ENCODE data around the gene PSMD14.

Gene PSMD14

DNA sequence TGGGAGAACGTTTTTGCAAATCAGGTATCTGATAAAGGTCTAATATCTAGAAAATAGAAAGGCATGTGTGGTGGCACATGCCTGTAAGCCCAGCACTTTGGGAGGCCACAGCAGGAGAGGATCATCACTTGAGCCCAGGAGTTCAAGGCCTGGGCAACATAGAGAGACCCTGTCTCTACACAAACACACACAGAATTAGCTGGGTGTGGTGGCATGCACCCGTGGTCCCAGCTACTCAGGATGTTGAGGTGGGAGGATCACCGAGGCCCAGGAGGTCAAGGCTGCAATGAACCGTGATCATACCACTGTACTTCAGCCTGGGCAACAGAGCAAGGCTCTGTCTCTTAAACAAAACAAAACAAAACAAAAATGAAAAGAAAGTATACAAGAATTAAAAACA is 94.1 kb downstream of the PSMD14 start:
- Histone ChIP-seq H3K9ac (no peak overlapping the region), H3K4me2 (no peak overlapping the region), H4K20me1 (ENCODE audit: insufficient read depth) (no peaks in the 10 kb centered on the region), H3K4me1 (ENCODE audit: low read depth, poor library complexity, severe bottlenecking) (no peaks in the 10 kb centered on the region), H3K4me3 (IDR thresholded peaks at IDR 0.05; ENCODE audit: insufficient read depth, low read depth, low read length) (no peak overlapping the region), H3K27me3 (ENCODE audit: insufficient read depth, low read depth) (no peaks in the 10 kb centered on the region), H2AFZ (ENCODE audit: low read depth) (no peak overlapping the region), H3K27ac (no peak overlapping the region), H3K36me3 (ENCODE audit: insufficient read depth) (no peaks in the 10 kb centered on the region), H3K79me2 (ENCODE audit: insufficient read depth, low read depth) (no peaks in the 10 kb centered on the region)
- TF ChIP-seq, protein P1, sequence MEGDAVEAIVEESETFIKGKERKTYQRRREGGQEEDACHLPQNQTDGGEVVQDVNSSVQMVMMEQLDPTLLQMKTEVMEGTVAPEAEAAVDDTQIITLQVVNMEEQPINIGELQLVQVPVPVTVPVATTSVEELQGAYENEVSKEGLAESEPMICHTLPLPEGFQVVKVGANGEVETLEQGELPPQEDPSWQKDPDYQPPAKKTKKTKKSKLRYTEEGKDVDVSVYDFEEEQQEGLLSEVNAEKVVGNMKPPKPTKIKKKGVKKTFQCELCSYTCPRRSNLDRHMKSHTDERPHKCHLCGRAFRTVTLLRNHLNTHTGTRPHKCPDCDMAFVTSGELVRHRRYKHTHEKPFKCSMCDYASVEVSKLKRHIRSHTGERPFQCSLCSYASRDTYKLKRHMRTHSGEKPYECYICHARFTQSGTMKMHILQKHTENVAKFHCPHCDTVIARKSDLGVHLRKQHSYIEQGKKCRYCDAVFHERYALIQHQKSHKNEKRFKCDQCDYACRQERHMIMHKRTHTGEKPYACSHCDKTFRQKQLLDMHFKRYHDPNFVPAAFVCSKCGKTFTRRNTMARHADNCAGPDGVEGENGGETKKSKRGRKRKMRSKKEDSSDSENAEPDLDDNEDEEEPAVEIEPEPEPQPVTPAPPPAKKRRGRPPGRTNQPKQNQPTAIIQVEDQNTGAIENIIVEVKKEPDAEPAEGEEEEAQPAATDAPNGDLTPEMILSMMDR (conservative IDR thresholded peaks at IDR 0.05; ENCODE audit: low read depth, low read length) = no peak

DNA sequence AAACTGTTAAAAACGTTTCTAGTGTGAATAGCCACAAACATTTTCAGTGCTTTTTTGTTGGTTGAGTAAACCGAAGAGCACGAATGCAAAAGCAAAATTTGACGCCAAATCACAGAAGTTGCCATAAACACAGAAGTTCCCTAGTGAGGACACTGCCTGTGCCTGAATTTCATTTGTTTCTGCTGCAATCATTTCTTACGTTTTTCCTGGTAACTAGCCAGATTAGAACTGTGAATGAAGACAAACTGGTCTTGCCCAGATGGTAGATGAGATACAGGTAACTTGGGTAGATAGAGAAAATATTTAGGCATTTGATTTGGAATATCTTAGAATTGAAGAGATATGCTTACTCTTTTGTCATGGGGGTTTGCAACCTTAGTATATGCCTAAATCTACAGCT is 98.1 kb downstream of the PSMD14 start:
- no peak overlapping the region for H2AFZ ChIP-seq (ENCODE audit: low read depth)
- no peaks in the 10 kb centered on the region for H3K36me3 ChIP-seq (ENCODE audit: insufficient read depth)
- no peak overlapping the region for H3K4me3 ChIP-seq (IDR thresholded peaks at IDR 0.05; ENCODE audit: insufficient read depth, low read depth, low read length)
- H3K27ac ChIP-seq = no peak overlapping the region
- H3K4me1 ChIP-seq (ENCODE audit: low read depth, poor library complexity, severe bottlenecking) = peaks cover 5% of the 10 kb centered on the region
- H4K20me1 ChIP-seq (ENCODE audit: insufficient read depth) = no peaks in the 10 kb centered on the region
- TF ChIP-seq, protein P1 (conservative IDR thresholded peaks at IDR 0.05; ENCODE audit: low read depth, low read length) = no peak
- no peak overlapping the region for H3K9ac ChIP-seq
- H3K27me3 ChIP-seq (ENCODE audit: insufficient read depth, low read depth) = no peaks in the 10 kb centered on the region
- H3K4me2 ChIP-seq = no peak overlapping the region
- H3K79me2 ChIP-seq (ENCODE audit: insufficient read depth, low read depth) = no peaks in the 10 kb centered on the region

DNA sequence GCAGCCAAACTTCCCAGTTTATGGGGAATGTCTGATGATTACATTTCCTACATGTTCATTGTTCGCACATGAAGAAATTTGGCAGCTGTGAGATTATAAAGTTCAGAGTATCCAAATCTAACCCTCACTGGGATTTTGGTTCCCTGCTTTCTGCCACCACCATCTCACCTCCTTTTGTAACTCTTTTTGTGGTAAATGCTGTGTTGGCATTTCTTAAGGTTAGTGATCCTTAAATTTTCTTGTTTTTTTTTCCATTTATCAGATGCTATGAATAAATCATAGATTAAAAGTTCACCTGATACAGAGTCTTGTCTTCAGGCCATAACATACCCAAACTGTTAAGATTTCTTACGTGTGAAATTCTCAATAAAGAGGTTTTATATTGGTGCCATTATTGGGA is 99.4 kb downstream of the PSMD14 start:
- Histone ChIP-seq H3K4me1 (ENCODE audit: low read depth, poor library complexity, severe bottlenecking) (peaks cover 18% of the 10 kb centered on the region), H3K9ac (no peak overlapping the region)
- TF ChIP-seq, protein P1 (conservative IDR thresholded peaks at IDR 0.05; ENCODE audit: low read depth, low read length) = no peak

DNA sequence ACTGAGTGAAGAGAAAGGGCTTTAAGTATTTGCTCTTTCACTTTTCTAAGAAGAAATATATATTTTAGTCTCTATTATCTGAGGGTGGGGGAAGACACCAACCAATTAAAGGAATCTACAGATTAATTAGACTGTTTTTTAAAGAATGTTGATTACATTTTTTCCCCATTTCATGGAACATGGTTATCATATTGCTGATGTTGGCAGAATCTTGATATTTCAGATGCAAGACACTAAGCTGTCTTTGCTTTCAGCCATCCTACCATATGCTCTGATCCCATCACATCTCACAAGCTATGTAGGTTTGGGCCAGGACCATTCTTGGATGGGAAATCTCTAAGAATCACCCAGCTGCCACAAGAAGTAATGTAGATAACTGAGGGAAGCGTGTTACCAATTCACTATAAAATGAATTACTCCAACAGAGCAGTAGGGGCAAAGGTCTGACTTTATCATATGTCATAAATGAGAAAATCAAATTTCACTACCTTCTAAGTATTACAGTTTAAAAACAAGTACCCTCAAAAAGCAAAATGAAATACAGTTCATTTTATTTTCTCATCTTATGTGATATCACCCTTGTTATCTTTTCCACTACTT is 101.2 kb downstream of the PSMD14 start:
- Histone ChIP-seq H3K4me3 (IDR thresholded peaks at IDR 0.05; ENCODE audit: insufficient read depth, low read depth, low read length) (no peak overlapping the region), H3K27me3 (ENCODE audit: insufficient read depth, low read depth) (no peaks in the 10 kb centered on the region), H2AFZ (ENCODE audit: low read depth) (no peak overlapping the region), H3K27ac (no peak overlapping the region), H3K4me1 (ENCODE audit: low read depth, poor library complexity, severe bottlenecking) (peaks cover 20% of the 10 kb centered on the region), H4K20me1 (ENCODE audit: insufficient read depth) (no peaks in the 10 kb centered on the region), H3K79me2 (ENCODE audit: insufficient read depth, low read depth) (no peaks in the 10 kb centered on the region), H3K9ac (no peak overlapping the region), H3K4me2 (no peak overlapping the region), H3K36me3 (ENCODE audit: insufficient read depth) (no peaks in the 10 kb centered on the region)
- TF ChIP-seq, protein P1 (conservative IDR thresholded peaks at IDR 0.05; ENCODE audit: low read depth, low read length) = no peak

More for the DNA sequence above, 99.4 kb downstream of the PSMD14 start:
- H2AFZ ChIP-seq (ENCODE audit: low read depth) = no peak overlapping the region
- no peak overlapping the region for H3K27ac ChIP-seq
- no peaks in the 10 kb centered on the region for H3K27me3 ChIP-seq (ENCODE audit: insufficient read depth, low read depth)
- no peak overlapping the region for H3K4me3 ChIP-seq (IDR thresholded peaks at IDR 0.05; ENCODE audit: insufficient read depth, low read depth, low read length)
- H3K79me2 ChIP-seq (ENCODE audit: insufficient read depth, low read depth) = no peaks in the 10 kb centered on the region
- H3K4me2 ChIP-seq = no peak overlapping the region
- H4K20me1 ChIP-seq (ENCODE audit: insufficient read depth) = no peaks in the 10 kb centered on the region
- no peaks in the 10 kb centered on the region for H3K36me3 ChIP-seq (ENCODE audit: insufficient read depth)
